Cortex of kidney (tissue), 1 donor: ENCODE results near the gene BRAF.
"Not testable (repeated sequence)": the region's sequence is repeated elsewhere in the genome, so short reads cannot be mapped to it uniquely, and the experiment has no call there.

Source experiments
- DNase-seq: peaks from one replicate; lab custom pipeline; 2025; lab: John Stamatoyannopoulos, UW

Gene BRAF

DNA sequence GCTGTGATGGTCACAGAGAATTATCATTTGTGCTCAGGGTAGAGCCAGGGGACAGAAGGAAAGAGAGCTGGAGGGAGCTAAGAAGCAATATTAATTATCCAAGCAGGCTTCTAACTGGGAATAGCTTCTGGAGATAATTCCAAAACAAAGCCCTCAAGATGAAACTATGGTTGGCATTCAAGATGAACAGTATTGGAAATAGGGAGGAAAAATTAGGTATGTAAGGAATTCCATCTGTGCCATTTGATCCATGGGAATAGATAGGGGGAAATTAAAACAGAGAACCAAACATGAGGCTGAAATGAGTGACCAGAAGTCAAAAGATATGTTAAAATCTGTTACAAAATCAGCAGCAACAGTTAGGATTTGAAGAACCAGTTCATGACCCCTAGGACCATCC lies 152.9 kb downstream of the BRAF start:
- DNase-seq: no peak

DNA sequence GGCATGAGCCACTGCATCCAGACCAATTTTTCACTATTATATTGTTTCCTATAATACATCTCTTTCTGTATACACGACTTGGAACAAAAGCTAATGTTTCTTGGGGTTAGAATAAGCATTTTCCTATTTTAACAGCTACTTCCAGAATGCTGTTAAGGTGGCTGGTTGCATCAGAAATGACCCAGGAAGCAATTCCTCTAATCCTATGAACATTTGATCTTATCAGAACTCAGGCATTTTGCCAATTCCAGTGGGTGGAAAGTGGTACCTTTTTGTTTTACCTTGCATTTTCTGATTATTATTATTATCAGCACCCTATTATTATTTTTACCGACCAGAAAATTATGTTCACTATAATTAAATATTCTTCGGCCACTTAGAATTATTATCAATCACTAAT lies 154.9 kb downstream of the BRAF start:
- DNase-seq: no peak

DNA sequence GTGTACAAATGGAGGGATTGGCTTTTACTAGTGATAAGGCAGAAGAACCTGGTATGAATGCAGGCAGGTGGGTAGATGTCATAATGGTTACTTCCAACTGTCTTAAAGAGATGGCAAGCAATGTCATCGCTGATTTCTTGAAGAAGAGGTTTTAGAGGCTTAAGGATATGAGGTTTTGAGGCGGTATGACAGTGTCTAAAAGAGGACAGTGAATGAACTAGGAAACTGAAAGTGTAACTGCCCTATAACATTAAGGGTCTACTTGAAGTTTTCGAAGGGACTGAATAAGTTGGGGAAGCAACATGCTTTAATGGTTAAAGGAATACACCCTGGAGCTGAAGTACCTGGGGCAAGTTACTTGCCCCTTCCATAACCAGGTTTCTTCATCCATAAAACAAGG lies 157.3 kb downstream of the BRAF start:
- DNase-seq: no peak

DNA sequence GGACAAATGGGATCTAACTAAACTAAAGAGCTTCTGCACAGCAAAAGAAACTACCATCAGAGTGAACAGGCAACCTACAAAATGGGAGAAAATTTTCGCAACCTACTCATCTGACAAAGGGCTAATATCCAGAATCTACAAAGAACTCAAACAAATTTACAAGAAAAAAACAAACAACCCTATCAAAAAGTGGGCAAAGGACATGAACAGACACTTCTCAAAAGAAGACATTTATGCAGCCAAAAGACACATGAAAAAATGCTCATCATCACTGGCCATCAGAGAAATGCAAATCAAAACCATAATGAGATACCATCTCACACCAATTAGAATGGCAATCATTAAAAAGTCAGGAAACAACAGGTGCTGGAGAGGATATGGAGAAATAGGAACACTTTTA lies 159.3 kb downstream of the BRAF start:
- not testable (repeated sequence) for DNase-seq

DNA sequence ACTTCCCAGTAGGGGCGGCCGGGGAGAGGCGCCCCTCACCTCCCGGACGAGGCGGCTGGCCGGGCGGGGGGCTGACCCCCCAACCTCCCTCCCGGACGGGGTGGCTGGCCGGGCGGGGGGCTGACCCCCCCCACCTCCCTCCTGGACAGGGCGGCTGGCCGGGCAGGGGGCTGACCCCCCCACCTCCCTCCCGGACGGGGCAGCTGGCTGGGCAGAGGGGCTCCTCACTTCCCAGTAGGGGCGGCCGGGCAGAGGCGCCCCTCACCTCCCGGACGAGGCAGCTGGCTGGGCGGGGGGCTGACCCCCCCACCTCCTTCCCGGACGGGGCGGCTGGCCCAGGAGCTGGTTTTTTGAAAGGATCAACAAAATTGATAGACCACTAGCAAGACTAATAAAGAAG lies 161.6 kb downstream of the BRAF start:
- DNase-seq: not testable (repeated sequence)

DNA sequence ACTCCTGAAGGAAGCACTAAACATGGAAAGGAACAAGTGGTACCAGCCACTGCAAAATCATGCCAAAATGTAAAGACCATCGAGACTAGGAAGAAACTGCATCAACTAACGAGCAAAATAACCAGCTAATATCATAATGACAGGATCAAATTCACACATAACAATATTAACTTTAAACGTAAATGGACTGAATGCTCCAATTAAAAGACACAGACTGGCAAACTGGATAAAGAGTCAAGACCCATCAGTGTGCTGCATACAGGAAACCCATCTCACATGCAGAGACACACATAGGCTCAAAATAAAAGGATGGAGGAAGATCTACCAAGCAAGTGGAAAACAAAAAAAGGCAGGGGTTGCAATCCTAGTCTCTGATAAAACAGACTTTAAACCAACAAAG lies 163.4 kb downstream of the BRAF start:
- DNase-seq: not testable (repeated sequence)

DNA sequence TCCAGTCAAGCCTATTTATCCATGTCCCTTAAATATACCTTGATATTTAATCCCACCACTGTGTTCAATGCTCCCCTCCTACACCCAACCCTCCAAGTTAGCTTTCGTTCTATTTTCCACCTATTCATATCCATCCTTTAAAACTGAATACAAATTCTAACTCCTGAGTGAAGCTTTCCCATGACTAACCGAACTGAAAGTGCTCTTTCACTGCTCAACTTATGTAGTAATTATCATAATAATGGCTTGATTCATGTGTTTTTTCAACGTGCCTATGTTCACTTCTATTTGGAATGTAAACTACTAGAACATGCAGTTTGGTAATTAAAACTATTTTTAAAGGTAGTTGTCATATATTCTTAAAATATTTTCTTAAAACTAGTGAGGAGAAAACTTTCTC lies 170.2 kb downstream of the BRAF start:
- DNase-seq: no peak

DNA sequence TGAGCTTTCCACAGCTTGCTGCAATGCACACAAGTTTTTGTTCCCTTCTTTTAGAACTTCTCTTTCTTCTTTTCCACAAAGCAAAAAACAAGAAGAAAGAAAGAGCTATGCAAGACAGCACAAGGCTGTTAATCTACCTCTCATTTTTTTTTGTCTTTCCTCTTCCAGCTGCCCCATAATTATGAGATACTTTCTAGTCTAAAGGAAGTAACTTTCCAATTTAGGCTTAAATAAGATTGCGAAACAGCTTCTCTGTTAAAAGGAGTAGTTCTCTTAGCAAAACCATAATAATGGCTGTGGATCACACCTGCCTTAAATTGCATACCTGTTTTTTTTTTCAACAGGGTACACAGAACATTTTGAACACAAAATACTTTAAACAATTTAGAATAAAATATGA lies 172.2 kb downstream of the BRAF start:
- no peak for DNase-seq

DNA sequence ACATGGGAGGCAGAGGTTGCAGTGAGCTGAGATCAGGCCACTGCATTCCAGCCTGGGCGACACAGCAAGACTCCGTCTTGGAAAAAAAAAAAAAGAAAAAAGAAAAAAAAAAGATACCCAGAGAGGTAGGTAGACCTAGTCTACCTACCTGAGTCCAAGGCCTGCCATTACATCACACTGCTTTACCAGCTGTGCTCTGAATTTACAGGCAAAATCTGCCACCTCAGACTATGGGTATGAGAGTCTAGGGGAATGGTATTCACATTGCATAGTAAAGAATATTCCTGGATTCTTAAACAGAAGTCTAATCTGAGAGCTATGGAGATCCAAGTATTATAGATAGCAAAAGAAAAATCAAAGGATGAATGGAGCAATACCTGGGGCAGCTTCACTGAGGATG lies 178.0 kb downstream of the BRAF start:
- DNase-seq: no peak

DNA sequence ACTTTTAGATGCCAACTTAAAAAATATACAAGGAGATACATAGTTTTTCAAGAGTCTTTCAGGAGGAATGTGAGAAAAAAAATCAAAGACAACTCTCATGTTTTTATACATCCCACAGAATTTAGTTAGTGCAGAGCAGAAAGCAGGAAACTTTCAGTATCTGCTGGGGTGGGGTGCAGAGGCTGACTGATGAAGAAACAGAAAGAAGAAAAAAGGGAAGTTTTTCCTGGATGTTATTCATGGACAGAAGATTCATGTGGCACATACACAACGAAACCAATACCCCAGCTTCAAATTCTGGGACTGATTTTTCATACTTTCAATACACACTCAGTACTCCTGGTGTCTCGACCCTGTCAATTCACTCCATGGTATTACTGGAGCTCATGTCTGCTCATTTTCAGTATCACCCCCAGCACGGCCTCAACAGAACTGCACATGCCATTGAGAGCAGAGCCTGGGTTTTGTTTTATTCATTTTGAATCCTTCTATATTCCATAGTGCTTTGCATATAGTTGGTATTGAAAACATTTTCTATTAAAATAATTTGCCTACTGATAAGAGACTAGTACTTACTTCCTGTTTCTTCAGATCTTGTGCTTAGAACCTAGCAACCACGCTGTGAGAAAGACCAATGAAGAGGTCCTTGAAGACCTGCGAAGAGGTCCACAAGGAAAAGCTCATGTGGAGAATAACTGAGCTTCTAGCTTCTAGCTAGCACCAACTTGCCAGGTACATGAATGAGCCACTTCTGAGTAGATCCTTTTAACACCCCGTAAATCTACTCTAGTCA lies 179.3 kb downstream of the BRAF start:
- no peak for DNase-seq

DNA sequence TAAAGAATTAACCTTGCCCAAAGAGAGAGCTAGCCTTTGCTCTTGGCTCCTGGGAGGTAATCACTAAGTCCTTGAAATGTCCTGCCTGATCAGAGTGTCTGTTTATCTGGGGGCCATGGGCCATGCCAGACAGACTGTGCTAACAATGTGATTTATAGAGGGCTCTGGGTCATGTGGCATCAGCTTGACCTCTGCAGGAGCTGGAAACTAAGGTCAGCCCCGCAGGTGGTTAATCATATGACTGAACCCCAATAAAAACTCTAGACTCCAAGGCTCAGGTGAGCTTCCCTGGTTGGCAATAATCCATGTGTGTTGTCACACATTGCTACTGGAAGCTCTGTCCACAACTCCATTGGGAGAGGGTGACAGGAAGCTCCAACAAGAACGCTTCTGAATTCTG lies 180.7 kb downstream of the BRAF start:
- DNase-seq: no peak

DNA sequence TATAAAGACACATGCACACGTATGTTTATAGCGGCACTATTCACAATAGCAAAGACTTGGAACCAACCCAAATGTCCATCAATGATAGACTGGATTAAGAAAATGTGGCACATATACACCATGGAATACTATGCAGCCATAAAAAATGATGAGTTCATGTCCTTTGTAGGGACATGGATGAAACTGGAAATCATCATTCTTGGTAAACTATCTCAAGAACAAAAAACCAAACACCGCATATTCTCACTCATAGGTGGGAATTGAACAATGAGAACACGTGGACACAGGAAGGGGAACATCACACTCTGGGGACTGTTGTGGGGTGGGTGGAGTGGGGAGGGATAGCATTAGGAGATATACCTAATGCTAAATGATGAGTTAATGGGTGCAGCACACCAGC lies 181.5 kb downstream of the BRAF start:
- DNase-seq: not testable (repeated sequence)

DNA sequence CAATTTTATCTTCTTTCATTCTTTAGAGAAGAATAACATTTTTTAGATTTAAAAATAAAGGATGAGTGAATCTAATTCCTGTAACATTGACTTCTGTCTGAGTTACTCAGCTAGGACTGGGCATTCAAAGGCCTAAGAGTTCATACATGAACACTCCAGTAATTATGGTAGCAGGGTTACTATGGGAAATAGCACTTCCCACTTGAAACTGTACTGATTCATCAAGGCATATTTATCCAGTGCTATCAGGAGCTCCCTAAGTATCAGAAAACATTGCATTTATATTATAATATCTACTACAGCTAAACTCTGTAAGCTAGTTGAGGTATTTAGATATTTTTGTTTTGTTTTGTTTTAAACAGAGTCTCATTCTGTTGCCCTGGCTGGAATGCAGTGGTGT lies 186.4 kb downstream of the BRAF start:
- DNase-seq: no peak

DNA sequence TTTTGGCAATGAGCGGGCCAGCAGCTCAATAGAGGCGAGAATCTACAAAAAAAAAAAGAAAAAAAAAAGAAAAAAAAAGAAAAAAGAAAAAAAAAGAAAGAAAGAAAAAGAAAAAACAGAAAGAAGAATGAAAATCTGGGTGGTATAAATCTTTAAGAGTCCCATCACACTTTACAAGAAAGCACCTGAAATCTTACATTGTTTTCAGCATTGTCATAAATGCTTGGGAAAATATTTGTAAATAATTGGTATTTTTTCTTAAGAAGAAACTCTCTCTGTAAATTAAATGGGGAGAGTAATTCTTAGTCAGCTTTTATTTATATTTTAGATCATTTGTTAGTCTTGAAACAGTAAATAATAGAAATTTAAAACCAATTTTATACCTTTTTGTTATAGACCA lies 190.0 kb downstream of the BRAF start:
- DNase-seq: no peak

DNA sequence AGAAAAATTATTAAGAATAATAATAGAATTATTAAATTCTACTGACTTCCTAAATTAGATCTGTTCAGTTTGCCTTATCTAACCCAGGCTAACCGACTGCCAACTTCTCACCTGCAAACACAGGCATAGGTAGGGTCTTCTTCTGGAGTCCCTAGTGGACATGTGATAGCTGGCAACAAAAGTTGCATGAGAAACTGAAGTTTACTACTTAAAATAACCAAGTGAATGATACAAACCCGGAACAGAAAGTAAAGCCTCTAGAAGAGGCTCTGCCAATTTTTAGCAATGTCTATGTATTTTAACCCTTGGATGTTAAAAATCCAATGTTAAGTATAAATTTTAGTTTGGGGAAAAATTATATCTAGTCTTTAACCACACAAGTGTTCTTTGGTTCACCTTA lies 190.6 kb downstream of the BRAF start:
- DNase-seq: no peak

DNA sequence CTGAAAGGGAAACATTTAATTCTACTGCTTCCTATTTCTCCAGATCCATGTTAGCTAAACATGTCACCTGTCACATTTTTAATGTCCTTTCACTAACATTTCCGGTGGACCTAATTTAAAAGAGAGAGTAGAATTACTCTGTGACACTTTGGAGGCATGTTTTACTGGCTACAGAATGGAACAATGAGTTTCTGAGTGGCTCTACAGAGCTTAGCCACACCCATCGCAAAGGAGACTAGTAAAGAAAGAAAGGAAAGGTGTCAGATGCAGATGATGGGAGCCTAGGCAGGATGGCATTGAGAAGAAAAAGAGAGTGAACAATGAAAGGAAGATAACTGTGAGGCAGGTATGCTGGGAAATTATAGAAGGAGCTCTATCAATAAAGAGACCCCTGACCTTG lies 192.3 kb downstream of the BRAF start:
- no peak for DNase-seq

DNA sequence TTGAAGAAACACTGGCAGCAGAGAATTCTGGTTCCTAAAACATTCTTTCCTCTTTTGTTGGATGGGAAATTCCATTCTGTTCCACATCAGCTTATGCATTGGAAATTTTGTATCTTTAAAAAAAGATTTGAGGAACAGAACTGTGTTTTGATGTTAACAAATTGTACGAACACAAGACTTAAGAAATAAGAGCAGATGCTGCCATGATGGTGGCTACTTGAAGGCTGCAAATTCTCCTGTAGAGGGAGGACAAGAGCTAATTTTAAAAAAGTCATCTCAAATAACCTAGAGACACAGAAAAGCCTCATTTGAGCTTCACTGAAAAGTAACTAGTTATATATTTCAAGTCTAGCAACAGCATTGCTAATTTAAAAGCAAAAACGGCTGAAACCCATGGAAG lies 198.4 kb downstream of the BRAF start:
- DNase-seq: no peak

DNA sequence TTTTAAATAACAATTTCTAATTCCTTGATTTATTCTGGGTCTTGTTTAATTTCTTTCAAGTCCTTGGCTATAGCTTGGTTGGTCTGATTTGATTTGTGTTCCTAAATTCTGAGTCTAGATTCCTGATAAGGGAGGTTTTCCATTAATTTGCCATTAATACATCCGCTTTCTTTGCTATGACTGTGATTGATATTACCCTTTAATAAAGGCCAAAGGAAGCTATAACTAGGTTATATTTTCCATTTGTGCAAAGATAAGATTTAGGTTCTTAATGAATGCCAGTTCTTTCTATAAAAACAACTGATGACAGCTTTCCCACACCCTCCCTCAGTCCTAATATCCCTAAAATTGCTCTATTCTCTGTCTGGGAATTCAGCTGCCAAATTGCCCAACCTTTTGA lies 200.0 kb downstream of the BRAF start:
- no peak for DNase-seq

DNA sequence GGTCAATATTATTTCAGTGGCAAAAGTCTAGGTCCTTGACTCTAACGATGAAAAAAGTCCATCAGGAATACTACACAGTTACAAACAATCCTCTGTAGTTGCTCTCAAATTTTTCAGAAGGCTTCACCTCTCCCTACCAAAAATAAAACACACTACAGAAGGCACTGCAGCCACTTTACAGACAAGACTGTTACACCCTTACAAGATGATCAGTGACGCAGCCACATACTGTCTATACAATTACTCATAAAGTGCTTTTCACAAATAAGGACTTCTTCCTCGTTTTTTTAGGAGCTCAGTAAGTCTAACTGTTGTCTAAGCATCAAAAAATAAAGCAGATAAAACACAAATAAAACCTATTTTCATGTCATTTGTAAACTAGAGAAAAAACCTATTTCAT lies 201.2 kb downstream of the BRAF start:
- DNase-seq: no peak

DNA sequence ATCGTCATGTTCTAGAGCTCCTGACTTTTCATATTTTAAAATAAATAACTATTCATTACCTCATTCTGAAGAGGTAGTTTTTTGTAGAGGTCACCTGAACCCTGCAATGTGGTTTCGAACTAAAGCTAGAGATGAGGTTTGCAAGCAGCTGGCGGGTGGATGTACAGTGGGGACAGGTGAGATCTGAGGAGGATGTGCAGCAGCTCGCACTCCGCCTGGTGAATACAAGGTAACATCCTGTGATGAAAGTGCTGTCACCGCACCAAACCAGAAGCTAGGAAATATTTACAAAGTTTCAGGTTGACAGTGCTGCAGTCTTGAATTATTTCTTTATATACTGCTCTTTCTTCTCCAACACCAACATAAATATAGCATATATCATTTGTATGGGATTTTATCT lies 201.7 kb downstream of the BRAF start:
- DNase-seq: no peak

DNA sequence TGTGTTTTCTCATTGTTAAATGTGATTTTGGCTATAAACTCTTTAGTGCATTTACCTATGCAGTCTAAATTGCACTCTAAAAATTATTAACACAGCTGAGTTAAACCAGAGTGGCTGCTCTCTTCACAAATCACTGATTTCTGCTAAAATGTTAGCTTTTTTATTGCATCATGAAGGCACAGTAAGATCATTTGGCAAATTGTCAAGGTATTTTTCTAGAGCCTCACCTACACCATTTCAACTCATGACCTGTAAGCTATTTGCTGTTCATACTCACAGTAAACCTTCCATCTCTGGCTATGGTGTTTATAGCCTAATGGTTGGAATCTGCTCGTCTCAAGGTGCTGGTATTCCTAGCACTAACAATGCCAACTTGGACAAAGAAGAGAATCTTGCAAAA lies 202.5 kb downstream of the BRAF start:
- DNase-seq: no peak

DNA sequence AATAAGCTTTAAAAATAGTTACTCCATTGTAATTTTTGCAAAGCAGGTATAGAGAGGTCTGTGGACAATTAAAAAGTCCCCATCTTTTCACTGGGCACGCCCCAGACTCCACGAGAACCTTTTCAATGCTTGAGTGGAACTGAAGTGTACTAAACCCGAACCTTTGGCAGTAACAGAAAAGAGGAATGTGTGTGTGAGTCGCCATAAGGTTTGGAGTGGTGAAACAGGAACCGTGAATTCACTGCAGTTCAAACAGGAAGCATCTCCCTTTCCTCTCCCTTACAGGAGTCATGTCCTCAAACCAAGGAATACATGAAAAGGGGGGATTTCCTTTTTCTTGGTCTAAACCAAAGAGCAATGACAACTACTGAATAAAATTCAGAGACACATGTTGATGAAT lies 205.0 kb downstream of the BRAF start:
- DNase-seq: no peak

DNA sequence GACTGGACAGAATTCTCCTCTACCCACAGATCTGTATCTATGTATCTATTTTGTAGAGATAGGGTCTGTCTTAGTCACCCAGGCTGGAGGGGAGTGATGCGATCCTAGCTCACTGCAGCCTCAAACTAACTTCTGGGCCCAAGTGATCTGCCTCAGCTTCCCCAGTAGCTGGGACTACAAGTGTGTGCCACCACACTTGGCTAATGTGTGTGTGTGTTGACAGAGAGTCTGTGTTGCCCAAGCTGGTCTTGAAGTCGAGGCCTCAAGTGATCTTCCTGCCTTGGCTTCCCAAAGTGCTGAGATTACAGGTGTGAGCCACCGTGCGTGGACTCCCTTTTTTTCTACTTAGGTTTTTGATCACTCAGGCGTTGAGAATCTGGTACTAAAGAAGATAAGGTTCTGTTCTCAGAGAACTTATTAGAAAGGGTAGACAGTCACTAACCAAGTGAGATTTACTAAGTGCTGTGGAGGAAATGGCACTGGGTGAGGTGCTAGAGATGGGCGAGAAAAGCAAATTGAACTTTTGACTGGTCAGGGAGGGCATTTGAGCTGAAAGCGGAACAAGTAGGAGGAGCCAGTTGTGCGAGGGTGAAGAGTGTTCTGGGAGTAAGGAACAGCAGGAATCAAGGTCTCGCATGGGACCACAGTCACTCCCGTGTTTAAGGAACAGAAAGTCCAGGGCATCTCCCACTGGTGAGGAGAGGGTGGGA lies 210.2 kb downstream of the BRAF start:
- no peak for DNase-seq

DNA sequence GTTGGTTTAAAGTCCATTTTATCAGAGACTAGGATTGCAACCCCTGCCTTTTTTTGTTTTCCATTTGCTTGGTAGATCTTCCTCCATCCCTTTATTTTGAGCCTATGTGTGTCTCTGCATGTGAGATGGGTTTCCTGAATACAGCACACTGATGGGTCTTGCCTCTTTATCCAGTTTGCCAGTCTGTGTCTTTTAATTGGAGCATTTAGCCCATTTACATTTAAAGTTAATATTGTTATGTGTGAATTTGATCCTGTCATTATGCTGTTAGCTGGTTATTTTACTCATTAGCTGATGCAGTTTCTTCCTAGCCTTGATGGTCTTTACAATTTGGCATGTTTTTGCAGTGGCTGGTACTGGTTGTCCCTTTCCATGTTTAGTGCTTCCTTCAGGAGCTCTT lies 212.3 kb downstream of the BRAF start:
- not testable (repeated sequence) for DNase-seq
